Parathyroid adenoma (tissue), 2 donors: Measurements from ENCODE around the gene DGKK.

Experiments
- H2AFZ ChIP-seq: fragments of 300-600 bp; sonication (generic); one replicate; pipeline ENCODE4 v1.7.0; 2017; ENCODE audit warnings: antibody characterized with exemption, mild to moderate bottlenecking
- H3K27ac ChIP-seq: fragments of 300-600 bp; sonication (generic); one replicate; pipeline ENCODE4 v1.7.0; 2017
- H3K27me3 ChIP-seq: fragments of 300-600 bp; sonication (generic); one replicate; pipeline ENCODE4 v1.7.0; 2017; ENCODE audit warnings: low read length; ENCODE audit not compliant: control insufficient read depth, insufficient read depth
- H3K36me3 ChIP-seq: fragments of 300-600 bp; sonication (generic); one replicate; pipeline ENCODE4 v1.7.0; 2017; ENCODE audit warnings: low read length; ENCODE audit not compliant: control insufficient read depth, insufficient read depth
- H3K4me1 ChIP-seq: fragments of 300-600 bp; sonication (generic); one replicate; pipeline ENCODE4 v1.7.0; 2017; ENCODE audit warnings: control low read depth
- H3K4me2 ChIP-seq: fragments of 300-600 bp; sonication (generic); one replicate; pipeline ENCODE4 v1.7.0; 2017; ENCODE audit warnings: low read length
- H3K4me3 ChIP-seq: fragments of 300-600 bp; sonication (generic); one replicate; pipeline ENCODE4 v1.7.0; 2017; ENCODE audit warnings: low read depth, low read length
- H3K79me2 ChIP-seq: fragments of 300-600 bp; sonication (generic); one replicate; pipeline ENCODE4 v1.7.0; 2017; ENCODE audit warnings: control low read depth
- H3K9ac ChIP-seq: fragments of 300-600 bp; sonication (generic); one replicate; pipeline ENCODE4 v1.7.0; 2017; ENCODE audit warnings: mild to moderate bottlenecking
- H3K9me3 ChIP-seq: fragments of 300-600 bp; sonication (generic); one replicate; pipeline ENCODE4 v1.7.0; 2017; ENCODE audit warnings: low read length; ENCODE audit not compliant: control insufficient read depth
- CTCF ChIP-seq: fragments of 300-600 bp; sonication (generic); IDR thresholded peaks from one replicate; pipeline ENCODE4 v1.7.0; 2017; ENCODE audit warnings: antibody characterized with exemption, mild to moderate bottlenecking
- donor health status: primary hyperparathyroidism.

Gene DGKK

GRCh38 chrX:50402886-50403285 lies 67.7 kb downstream of the DGKK start:
- H3K27me3 ChIP-seq = no peaks in the 10 kb centered on the region

GRCh38 chrX:50393902-50394301 lies 76.7 kb downstream of the DGKK start:
- Histone ChIP-seq H2AFZ (no peak overlapping the region), H3K27ac (no peak overlapping the region), H3K9ac (no peak overlapping the region), H3K4me3 (no peak overlapping the region), H3K9me3 (no peaks in the 10 kb centered on the region), H3K27me3 (no peaks in the 10 kb centered on the region), H3K36me3 (no peaks in the 10 kb centered on the region), H3K4me1 (no peaks in the 10 kb centered on the region), H3K4me2 (no peak overlapping the region), H3K79me2 (no peaks in the 10 kb centered on the region)
- no peak for TF ChIP-seq CTCF

More at GRCh38 chrX:50402886-50403285, 67.7 kb downstream of the DGKK start:
- Histone ChIP-seq H3K36me3 (no peaks in the 10 kb centered on the region), H3K79me2 (no peaks in the 10 kb centered on the region), H3K9ac (no peak overlapping the region), H2AFZ (no peak overlapping the region), H3K27ac (no peak overlapping the region), H3K4me3 (no peak overlapping the region), H3K9me3 (no peaks in the 10 kb centered on the region), H3K4me1 (no peaks in the 10 kb centered on the region), H3K4me2 (no peak overlapping the region)
- no peak for TF ChIP-seq CTCF

GRCh38 chrX:50386520-50386919 lies 84.1 kb downstream of the DGKK start:
- no peak for TF ChIP-seq CTCF
- no peaks in the 10 kb centered on the region for H3K9me3 ChIP-seq
- H3K79me2 ChIP-seq = no peaks in the 10 kb centered on the region
- no peak overlapping the region for H2AFZ ChIP-seq
- H3K36me3 ChIP-seq = no peaks in the 10 kb centered on the region
- no peak overlapping the region for H3K9ac ChIP-seq
- no peaks in the 10 kb centered on the region for H3K27me3 ChIP-seq
- H3K4me1 ChIP-seq = no peaks in the 10 kb centered on the region
- H3K27ac ChIP-seq = no peak overlapping the region
- no peak overlapping the region for H3K4me3 ChIP-seq
- no peak overlapping the region for H3K4me2 ChIP-seq

- H3K4me2 ChIP-seq = no peak overlapping the region
- no peaks in the 10 kb centered on the region for H3K27me3 ChIP-seq
- no peak for TF ChIP-seq CTCF
- H3K4me3 ChIP-seq = no peak overlapping the region
- H3K36me3 ChIP-seq = no peaks in the 10 kb centered on the region
- no peak overlapping the region for H3K9ac ChIP-seq
- no peaks in the 10 kb centered on the region for H3K79me2 ChIP-seq
- no peak overlapping the region for H3K27ac ChIP-seq
- H3K9me3 ChIP-seq = no peaks in the 10 kb centered on the region
- no peak overlapping the region for H2AFZ ChIP-seq
- no peaks in the 10 kb centered on the region for H3K4me1 ChIP-seq
Measured at GRCh38 chrX:50381729-50382415, 88.8 kb downstream of the DGKK start.
